Kidney (tissue), 14 donors: ENCODE measurements around the gene ATXN10. TPM values are rescaled to one million over a fixed set of nuclear protein-coding genes. Genes with fewer than 3 reads are reported as not detected.

Experiments used
- DNase-seq, 5 donors: peaks; one replicate each; pipeline ENCODE4 v3.0.0-alpha.2; 2013 to 2020
- FAIRE-seq: peaks from 2 replicates; lab custom pipeline; 2012; peaks lifted over from hg19 to GRCh38; lab: Jason Lieb, UNC
- H3K27ac ChIP-seq, 2 donors: one replicate each; pipeline ENCODE4 v1.7.0; 2013; ENCODE audit warnings: low read depth in 2 of 2, low read length in 2 of 2, inconsistent platforms in 1 of 2
- H3K27me3 ChIP-seq: one replicate; pipeline ENCODE4 v1.7.1; 2013; ENCODE audit warnings: low read length, inconsistent platforms; ENCODE audit not compliant: control insufficient read depth, insufficient read depth
- H3K36me3 ChIP-seq, 3 donors: one replicate each; pipeline versions ENCODE4 v1.7.0 to v1.7.1; 2013; ENCODE audit warnings: low read length in 3 of 3, control low read depth in 1 of 3, inconsistent platforms in 1 of 3; ENCODE audit not compliant: insufficient read depth in 3 of 3, control insufficient read depth in 2 of 3
- H3K4me1 ChIP-seq, 3 donors: one replicate each; pipeline versions ENCODE4 v1.7.0 to v1.7.1; 2013; ENCODE audit warnings: low read length in 3 of 3, inconsistent platforms in 1 of 3, low read depth in 1 of 3; ENCODE audit not compliant: control insufficient read depth in 2 of 3, insufficient read depth in 2 of 3
- H3K4me3 ChIP-seq, 3 donors: one replicate each; pipeline versions ENCODE4 v1.7.0 to v1.8.1; 2013; ENCODE audit warnings: low read length in 3 of 3, control low read depth in 1 of 3, inconsistent platforms in 1 of 3
- H3K9ac ChIP-seq, 3 donors: one replicate each; pipeline versions ENCODE4 v1.7.0 to v1.7.1; 2013; ENCODE audit warnings: low read length in 3 of 3, control low read depth in 1 of 3, inconsistent platforms in 1 of 3
- H3K9me3 ChIP-seq, 3 donors: one replicate each; pipeline versions ENCODE4 v1.7.0 to v1.7.1; 2013; ENCODE audit warnings: low read length in 3 of 3, control low read depth in 1 of 3, inconsistent platforms in 1 of 3; ENCODE audit not compliant: control insufficient read depth in 2 of 3, insufficient read depth in 1 of 3
- CTCF ChIP-seq: IDR thresholded peaks from 3 replicates; pipeline ENCODE4 v1.5.1; 2012; ENCODE audit warnings: mild to moderate bottlenecking, moderate library complexity, borderline replicate concordance; ENCODE audit not compliant: insufficient read depth; ENCODE audit errors: extremely low read depth
- intact Hi-C: fragments of 100-400 bp; cut with DNase I; formaldehyde crosslinking; loops from one replicate; pipeline ENCODE4 v1.11.1; 2022
- polyA plus RNA-seq: library from polyadenylated mRNA; stranded (reverse); fragments of 350-450 nt; fragmentation: Illumina TruSeq; extraction: RNeasy Lipid Tissue Mini Kit (QIAGEN cat#74804); gene quantifications from one replicate; pipeline ENCODE4 v1.2.3, GENCODE V29; 2014; ENCODE audit warnings: low read depth, low replicate concordance; ENCODE audit not compliant: insufficient read depth
- total RNA-seq: library from RNA; stranded (reverse); fragmentation: NEBNext Ultra II Directional; extraction: Animal tissue kit (Norgen Biotek cat#: 25700); gene quantifications from one replicate; pipeline ENCODE4 v1.2.1, GENCODE V29; 2021
- donor health status: control.
- donor health status: control.
- donor health status: control.
- donor health status: control.
- donor health status: control.
- donor health status: DM: yes; HTN: yes; CAD: no.
- donor health status: Normal renal cell carcinoma (clear cell type).

Gene ATXN10
- total and polyA plus RNA-seq, 2 donors from 2014 or later, result 121 to 142 TPM

GRCh38 chr22:45769569-45770210, 98.1 kb downstream of the ATXN10 start:
- Histone ChIP-seq H3K27me3 (no peaks in the 10 kb centered on the region), H3K9ac (no peak overlapping the region), H3K27ac (no peak overlapping the region), H3K9me3 (no peaks in the 10 kb centered on the region), H3K36me3 (no peaks in the 10 kb centered on the region), H3K4me3 (no peak overlapping the region), H3K4me1 (no peaks in the 10 kb centered on the region)
- DNase-seq, result no peak
- intact Hi-C loops, result no loop called here
- no peak for TF ChIP-seq CTCF
- FAIRE-seq, result no peak

DNA sequence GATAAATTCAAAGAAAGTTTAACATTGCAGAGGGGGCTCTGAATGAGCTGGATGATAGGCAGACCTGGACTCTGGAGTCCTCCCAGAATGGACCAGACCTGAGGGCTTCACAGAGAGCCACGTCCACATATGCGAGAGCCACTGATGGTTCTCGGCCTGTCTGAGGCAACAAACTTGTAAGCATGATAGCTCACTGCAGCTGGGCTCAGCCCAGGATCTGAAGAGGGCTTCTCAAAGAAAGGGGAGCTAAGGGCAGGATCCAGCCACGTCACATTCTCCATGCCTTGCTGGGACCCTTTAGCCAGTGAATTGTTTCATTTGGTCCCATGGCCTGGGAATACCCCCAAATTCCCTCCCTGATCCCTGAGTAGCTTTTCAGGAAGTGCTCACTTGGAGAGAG, 98.9 kb downstream of the ATXN10 start:
- Histone ChIP-seq H3K27ac (no peak overlapping the region), H3K27me3 (no peaks in the 10 kb centered on the region), H3K9ac (no peak overlapping the region), H3K4me3 (no peak overlapping the region), H3K36me3 (no peaks in the 10 kb centered on the region), H3K4me1 (no peaks in the 10 kb centered on the region), H3K9me3 (no peaks in the 10 kb centered on the region)
- DNase-seq (no peak), FAIRE-seq (no peak)
- intact Hi-C loops, result no loop called here
- TF ChIP-seq CTCF, result no peak

DNA sequence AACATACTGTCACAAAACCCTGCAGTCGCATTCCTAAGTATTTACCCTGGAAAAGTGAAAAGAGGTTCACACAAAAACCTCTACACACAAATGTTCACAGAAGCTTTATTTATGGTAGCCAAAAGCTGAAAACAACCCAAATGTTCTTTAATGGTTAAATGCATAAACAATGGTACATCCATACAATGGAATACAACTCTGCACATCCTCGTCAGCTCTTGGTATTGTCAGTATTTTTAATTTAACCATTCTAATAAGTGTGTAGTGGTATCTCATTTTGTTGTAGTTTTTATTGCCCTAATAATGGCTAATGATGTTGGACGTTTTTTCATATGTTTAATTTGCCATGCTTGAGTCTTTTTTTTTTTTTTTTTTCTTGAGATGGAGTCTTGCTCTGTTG, 99.4 kb downstream of the ATXN10 start:
- H3K27ac ChIP-seq, result no peak overlapping the region
- intact Hi-C loops, result no loop called here
- no peak for TF ChIP-seq CTCF
- H3K4me3 ChIP-seq, result no peak overlapping the region
- no peak for DNase-seq
- H3K27me3 ChIP-seq, result no peaks in the 10 kb centered on the region
- FAIRE-seq, result no peak
- no peaks in the 10 kb centered on the region for H3K9me3 ChIP-seq
- no peak overlapping the region for H3K9ac ChIP-seq
- H3K36me3 ChIP-seq, result no peaks in the 10 kb centered on the region
- H3K4me1 ChIP-seq, result no peaks in the 10 kb centered on the region

- Histone ChIP-seq H3K36me3 (no peaks in the 10 kb centered on the region), H3K9ac (no peak overlapping the region), H3K27me3 (no peaks in the 10 kb centered on the region), H3K4me1 (no peaks in the 10 kb centered on the region), H3K9me3 (no peaks in the 10 kb centered on the region), H3K4me3 (no peak overlapping the region), H3K27ac (no peak overlapping the region)
- TF ChIP-seq CTCF, result no peak
- intact Hi-C loops, result no loop called here
- DNase-seq, result no peak
- no peak for FAIRE-seq
Observed at GRCh38 chr22:45771711-45772110, 100.1 kb downstream of the ATXN10 start.
